IMR-90 (cell line): ENCODE data around the gene DPYD. TPM values are rescaled to one million over a fixed set of nuclear protein-coding genes. Genes with fewer than 3 reads are reported as not detected.

Source experiments
- ATAC-seq: fragments of 200-7000 bp; cut with Tn5 transposase; 2 replicates; pipeline ENCODE4 v1.9.1; 2020; ENCODE audit warnings: low read depth, mild to moderate bottlenecking, moderate library complexity
- BruUV-seq: library from RNA; stranded (reverse); fragments of 400-500 nt; replicated peaks from 2 replicates; lab custom pipeline; 2021; lab: Mats Ljungman, UMichigan
- CTCF ChIA-PET: fragments of 300-600 bp; formaldehyde crosslinking; extraction: SDS; loops from one replicate; lab custom pipeline; 2021; ENCODE audit warnings: antibody characterized with exemption; lab: Yijun Ruan, JAX
- POLR2A ChIA-PET: fragments of 300-600 bp; sonication (Branson Sonifier 250); formaldehyde crosslinking; loops from one replicate; lab custom pipeline; 2022; ENCODE audit warnings: antibody characterized with exemption; ENCODE audit not compliant: unreplicated experiment; lab: Charles Lee
- DNase-seq: peaks from one replicate; pipeline ENCODE4 v3.0.0; 2013
- H2AFZ ChIP-seq: replicated peaks from 2 replicates; pipeline ENCODE3; 2013; ENCODE audit warnings: low read length, mild to moderate bottlenecking; ENCODE audit not compliant: poor library complexity
- H2AK5ac ChIP-seq: 2 replicates; pipeline ENCODE4 v1.6.1; 2013; ENCODE audit warnings: low read depth, low read length, inconsistent platforms
- H2AK9ac ChIP-seq: replicated peaks from 2 replicates; pipeline ENCODE3; 2013; ENCODE audit warnings: mild to moderate bottlenecking, low read depth, low read length, moderate library complexity; ENCODE audit not compliant: poor library complexity
- H2BK120ac ChIP-seq: 2 replicates; pipeline ENCODE4 v1.6.1; 2013; ENCODE audit warnings: low read depth, low read length, inconsistent platforms
- H2BK15ac ChIP-seq: 3 replicates; pipeline ENCODE4 v1.6.1; 2013; ENCODE audit warnings: low read depth, low read length, inconsistent platforms
- H2BK20ac ChIP-seq: 2 replicates; pipeline ENCODE4 v1.6.1; 2013; ENCODE audit warnings: low read depth, mild to moderate bottlenecking, inconsistent platforms, low read length, moderate library complexity
- H2BK5ac ChIP-seq: 2 replicates; pipeline ENCODE4 v1.6.1; 2013; ENCODE audit warnings: mild to moderate bottlenecking, low read depth, low read length, inconsistent platforms; ENCODE audit not compliant: poor library complexity, severe bottlenecking
- H3K14ac ChIP-seq: replicated peaks from 2 replicates; pipeline ENCODE4 v1.6.1; 2013; ENCODE audit warnings: low read depth, low read length, inconsistent platforms
- H3K18ac ChIP-seq: 2 replicates; pipeline ENCODE4 v1.6.1; 2013; ENCODE audit warnings: low read depth, low read length, control low read depth
- H3K23ac ChIP-seq: 2 replicates; pipeline ENCODE4 v1.6.1; 2013; ENCODE audit warnings: low read depth, low read length, inconsistent platforms
- H3K27ac ChIP-seq: 2 replicates; pipeline ENCODE4 v1.5.1; 2013; ENCODE audit warnings: mild to moderate bottlenecking, control low read depth, low read length; ENCODE audit not compliant: insufficient read depth
- H3K27me3 ChIP-seq: 2 replicates; pipeline ENCODE4 v1.6.1; 2013; ENCODE audit warnings: low read length; ENCODE audit not compliant: control insufficient read depth, insufficient read depth
- H3K36me3 ChIP-seq: 2 replicates; pipeline ENCODE4 v1.6.1; 2013; ENCODE audit warnings: low read length, mixed read lengths; ENCODE audit not compliant: control insufficient read depth, insufficient read depth
- H3K4ac ChIP-seq: 2 replicates; pipeline ENCODE4 v1.6.1; 2013; ENCODE audit warnings: low read depth, low read length, inconsistent platforms
- H3K4me1 ChIP-seq: 2 replicates; pipeline ENCODE4 v1.6.1; 2013; ENCODE audit warnings: low read length, mixed read lengths; ENCODE audit not compliant: control insufficient read depth, insufficient read depth
- H3K4me2 ChIP-seq: 2 replicates; pipeline ENCODE4 v1.6.1; 2013; ENCODE audit warnings: low read depth, mild to moderate bottlenecking, control low read depth, low read length, moderate library complexity
- H3K4me3 ChIP-seq: 2 replicates; pipeline ENCODE4 v1.5.1; 2013; ENCODE audit warnings: low read depth, mild to moderate bottlenecking, control low read depth, low read length, moderate library complexity; ENCODE audit not compliant: insufficient read depth
- H3K56ac ChIP-seq: 2 replicates; pipeline ENCODE4 v1.6.1; 2013; ENCODE audit warnings: low read length, inconsistent platforms; ENCODE audit not compliant: insufficient read depth; ENCODE audit errors: extremely low read depth
- H3K79me1 ChIP-seq, 2 experiments: 2 replicates each; pipeline ENCODE4 v1.6.1; 2013; ENCODE audit warnings: low read length in 2 of 2, inconsistent platforms in 1 of 2, low read depth in 1 of 2
- H3K9ac ChIP-seq: 2 replicates; pipeline ENCODE4 v1.6.1; 2013; ENCODE audit warnings: low read depth, low read length, control low read depth
- H3K9me1 ChIP-seq: 2 replicates; pipeline ENCODE4 v1.6.1; 2013; ENCODE audit warnings: low read length, inconsistent platforms; ENCODE audit not compliant: insufficient read depth
- H3K9me3 ChIP-seq: 2 replicates; pipeline ENCODE4 v1.6.1; 2013; ENCODE audit warnings: low read length; ENCODE audit not compliant: control insufficient read depth, insufficient read depth
- H4K20me1 ChIP-seq: 2 replicates; pipeline ENCODE4 v1.6.1; 2013; ENCODE audit warnings: low read length, inconsistent platforms; ENCODE audit not compliant: insufficient read depth
- H4K5ac ChIP-seq: 2 replicates; pipeline ENCODE4 v1.6.1; 2013; ENCODE audit warnings: mild to moderate bottlenecking, low read depth, low read length, control low read depth
- H4K8ac ChIP-seq, 2 experiments: 2 replicates each; pipeline ENCODE4 v1.6.1; 2013; ENCODE audit warnings: low read depth in 2 of 2, low read length in 2 of 2, control low read depth in 1 of 2, inconsistent platforms in 1 of 2
- H4K91ac ChIP-seq: 2 replicates; pipeline ENCODE4 v1.6.1; 2013; ENCODE audit warnings: low read depth, low read length, inconsistent platforms; ENCODE audit not compliant: insufficient read depth
- CHD1 ChIP-seq: IDR thresholded peaks from 2 replicates; pipeline ENCODE4 v1.6.1; 2012; ENCODE audit warnings: low read depth, low read length, improper control_type of control experiment
- SMC3 ChIP-seq: fragments of 150-350 bp; IDR thresholded peaks from 2 replicates; pipeline ENCODE4 v1.6.1; 2016; ENCODE audit warnings: low read depth, mild to moderate bottlenecking, antibody characterized with exemption, low read length, moderate library complexity
- USF2 ChIP-seq: fragments of 150-350 bp; IDR thresholded peaks from 2 replicates; pipeline ENCODE4 v1.6.1; 2017; ENCODE audit warnings: mild to moderate bottlenecking, antibody characterized with exemption, low read length, low read depth
- WGBS, 2 experiments: methylation state at CpG; one replicate each; pipeline versions ENCODE4 v1.1.5 to v1.1.7; 2013; ENCODE audit warnings: missing lambda C conversion rate in 2 of 2; ENCODE audit not compliant: insufficient read length in 1 of 2; ENCODE audit errors: extremely low coverage in 2 of 2; 5-methylcytosine and 5-hydroxymethylcytosine counted together
- dilution Hi-C: fragments of 300-500 bp; cut with HindIII; formaldehyde crosslinking; loops from one replicate; pipeline ENCODE4 v1.14.3; 2018; ENCODE audit warnings: low sequenced_read_pairs; ENCODE audit not compliant: unreplicated experiment
- in situ Hi-C: fragments of 300-500 bp; cut with MboI; formaldehyde crosslinking; loops from 3 replicates; pipeline ENCODE4 v1.14.3; 2019; ENCODE audit warnings: low sequenced_read_pairs, inconsistent platforms, mixed read lengths
- intact Hi-C: fragments of 100-400 bp; cut with micrococcal nuclease; formaldehyde crosslinking; loops from 2 replicates; pipeline ENCODE4 v1.10.0; 2022
- polyA plus RNA-seq, 3 experiments: library from polyadenylated mRNA; depleted of rRNA; stranded (reverse); fragments of >200 nt; gene quantifications; 2 replicates each; pipeline ENCODE4 v1.2.3, GENCODE V29; 2012; ENCODE audit warnings: low replicate concordance in 1 of 3
- total RNA-seq: library from RNA; depleted of rRNA; stranded (reverse); fragments of >200 nt; gene quantifications from 2 replicates; pipeline ENCODE4 v1.2.3, GENCODE V29; 2012

The DPYD gene
- total and polyA plus RNA-seq, 2 of the 4 experiments (the other 2 are of a cell fraction): 9.3 to 47.3 TPM

GRCh38 chr1:97167246-97167645 is 753.6 kb downstream of the DPYD start:
- Histone ChIP-seq H4K91ac (no peak overlapping the region), H2AFZ (no peak overlapping the region), H3K27me3 (no peaks in the 10 kb centered on the region), H3K18ac (no peak overlapping the region), H3K4me2 (no peak overlapping the region), H2BK20ac (no peak overlapping the region), H4K5ac (no peak overlapping the region), H3K79me1 (no peaks in the 10 kb centered on the region), H3K23ac (no peak overlapping the region), H3K9me3 (peaks cover 2% of the 10 kb centered on the region; the same call in 1 of the 2 replicates), H3K36me3 (no peaks in the 10 kb centered on the region), H2AK5ac (no peak overlapping the region), H2BK5ac (no peak overlapping the region), H3K4me1 (no peaks in the 10 kb centered on the region), H2BK120ac (no peak overlapping the region), H3K9me1 (no peaks in the 10 kb centered on the region), H3K4ac (no peak overlapping the region), H3K56ac (no peak overlapping the region), H3K9ac (no peak overlapping the region), H2BK15ac (no peak overlapping the region), H4K8ac (no peak overlapping the region), H2AK9ac (no peak overlapping the region), H3K27ac (no peak overlapping the region), H3K4me3 (no peak overlapping the region), H4K20me1 (no peaks in the 10 kb centered on the region), H3K14ac (no peak overlapping the region)
- intact Hi-C loops: no loop called here
- POLR2A ChIA-PET: no interaction called here
- WGBS, 2 experiments: no CpG with 5 or more reads among the region's 2 CpGs
- CTCF ChIA-PET: no interaction called here
- DNase-seq (no peak), ATAC-seq (no peak)
- in situ Hi-C loops: no loop called here
- dilution Hi-C loops: no loop called here
- no TSS peak for BruUV-seq
- TF ChIP-seq SMC3: no peak
- no peak for TF ChIP-seq USF2
- no peak for TF ChIP-seq CHD1
